HL-60 (cell line): Measurements from ENCODE around the gene WNT7A.

ENCODE experiments used
- GABPA ChIP-seq: IDR thresholded peaks from 2 replicates; pipeline ENCODE4 v1.6.1; 2012; ENCODE audit warnings: low read depth
- POLR2AphosphoS5 ChIP-seq: IDR thresholded peaks from 2 replicates; pipeline ENCODE4 v1.6.1; 2012; ENCODE audit warnings: low read depth

DNA sequence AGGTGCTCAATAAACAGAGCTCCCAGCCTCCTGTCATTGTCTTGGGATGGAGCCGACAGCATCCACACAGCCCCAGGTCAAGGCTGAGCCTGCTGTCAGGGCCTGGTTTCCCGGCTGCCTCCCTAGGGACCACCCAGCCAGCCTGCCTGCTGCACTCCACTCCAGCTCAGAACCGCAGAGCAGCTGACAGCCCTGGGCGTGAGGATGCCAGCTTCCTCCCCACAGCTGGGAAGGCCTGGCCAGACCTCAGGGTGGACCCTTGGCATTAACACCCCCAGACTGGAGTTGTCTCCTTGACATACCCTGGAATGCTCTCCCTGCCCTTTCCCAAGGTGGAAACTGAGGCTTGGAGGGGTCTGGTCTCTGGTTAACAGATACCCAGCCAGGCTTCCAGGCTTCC, 112.0 kb downstream of the WNT7A start:
- no peak for TF ChIP-seq GABPA
- no peak for TF ChIP-seq POLR2AphosphoS5
